GM10266 (cell line): ENCODE data around the gene IGF2BP1.
"Not testable (repeated sequence)": the region's sequence is repeated elsewhere in the genome, so short reads cannot be mapped to it uniquely, and the experiment has no call there.

Source experiments
- DNase-seq: peaks from one replicate; pipeline ENCODE4 v3.0.0; 2012; ENCODE audit errors: extremely low spot score
- CTCF ChIP-seq: IDR thresholded peaks from 2 replicates; pipeline ENCODE4 v1.5.1; 2012; ENCODE audit warnings: mild to moderate bottlenecking, low read depth; ENCODE audit not compliant: control insufficient read depth, insufficient read depth; ENCODE audit errors: missing control alignments

The IGF2BP1 gene

DNA sequence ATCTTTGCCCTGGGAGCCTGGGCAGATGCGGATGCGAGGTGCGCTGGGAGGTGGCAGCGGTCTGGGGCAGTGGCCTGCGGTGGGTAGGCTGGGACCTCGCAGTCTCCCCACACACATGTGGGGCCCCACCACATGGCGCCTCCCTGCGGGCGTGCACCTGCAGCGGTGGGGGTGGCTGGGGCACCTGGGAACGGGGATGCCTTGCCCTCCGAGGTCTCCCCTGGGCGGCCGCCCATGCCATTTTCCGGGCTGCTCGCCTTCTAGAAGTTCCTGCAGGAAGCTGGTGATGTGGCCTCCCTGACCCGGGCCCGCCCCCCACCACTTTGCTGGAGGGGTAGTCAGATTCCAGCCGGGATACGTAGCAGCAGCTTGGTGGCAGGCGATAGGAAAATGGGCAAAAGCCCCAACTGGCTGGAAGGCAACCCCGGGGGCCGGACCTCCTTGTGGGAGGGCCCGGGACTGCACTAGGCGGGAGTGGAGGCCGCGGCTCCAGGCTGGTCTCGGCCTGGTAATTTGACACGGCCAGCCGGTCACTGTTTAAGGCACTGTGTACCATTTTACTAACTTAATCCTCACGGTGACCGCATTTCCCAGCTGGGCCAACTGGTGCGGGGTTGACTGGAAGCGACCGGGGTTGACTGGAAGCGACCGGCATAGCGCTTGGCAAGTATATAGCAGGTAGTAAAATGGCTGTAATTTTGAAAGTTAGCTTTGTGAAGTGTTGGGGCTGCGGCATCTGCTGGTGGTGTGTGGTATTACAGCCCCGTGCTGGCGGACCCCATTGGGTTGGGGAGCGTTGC, 38.5 kb downstream of the IGF2BP1 start:
- DNase-seq = peak; percentile 64
- peak; percentile 76 for TF ChIP-seq CTCF

DNA sequence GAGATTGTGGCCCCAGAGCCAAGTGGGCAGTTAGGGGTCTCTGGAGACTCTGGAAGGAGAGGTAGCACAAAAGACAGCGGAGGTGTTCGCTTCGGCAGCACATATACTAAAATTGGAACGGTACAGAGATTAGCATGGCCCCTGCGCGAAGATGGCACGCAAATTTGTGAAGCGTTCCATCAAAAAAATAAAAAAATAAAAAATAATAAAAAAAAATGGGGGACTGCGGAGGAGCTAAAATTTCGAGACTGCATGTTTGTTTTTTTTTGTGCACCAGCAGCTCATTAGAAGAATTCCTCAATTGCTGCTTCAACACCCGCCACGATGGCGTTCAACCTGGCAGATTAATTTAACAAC, 39.1 kb downstream of the IGF2BP1 start:
- DNase-seq = no peak
- no peak for TF ChIP-seq CTCF

DNA sequence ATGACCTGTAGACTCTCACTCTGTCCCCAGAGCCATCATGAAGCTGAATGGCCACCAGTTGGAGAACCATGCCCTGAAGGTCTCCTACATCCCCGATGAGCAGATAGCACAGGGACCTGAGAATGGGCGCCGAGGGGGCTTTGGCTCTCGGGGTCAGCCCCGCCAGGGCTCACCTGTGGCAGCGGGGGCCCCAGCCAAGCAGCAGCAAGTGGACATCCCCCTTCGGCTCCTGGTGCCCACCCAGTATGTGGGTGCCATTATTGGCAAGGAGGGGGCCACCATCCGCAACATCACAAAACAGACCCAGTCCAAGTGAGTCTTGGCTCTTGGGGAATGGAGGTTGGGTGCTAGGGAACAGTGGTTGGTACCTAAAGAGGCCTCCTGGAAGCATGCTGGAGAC, 41.0 kb downstream of the IGF2BP1 start:
- DNase-seq = no peak
- no peak for TF ChIP-seq CTCF

DNA sequence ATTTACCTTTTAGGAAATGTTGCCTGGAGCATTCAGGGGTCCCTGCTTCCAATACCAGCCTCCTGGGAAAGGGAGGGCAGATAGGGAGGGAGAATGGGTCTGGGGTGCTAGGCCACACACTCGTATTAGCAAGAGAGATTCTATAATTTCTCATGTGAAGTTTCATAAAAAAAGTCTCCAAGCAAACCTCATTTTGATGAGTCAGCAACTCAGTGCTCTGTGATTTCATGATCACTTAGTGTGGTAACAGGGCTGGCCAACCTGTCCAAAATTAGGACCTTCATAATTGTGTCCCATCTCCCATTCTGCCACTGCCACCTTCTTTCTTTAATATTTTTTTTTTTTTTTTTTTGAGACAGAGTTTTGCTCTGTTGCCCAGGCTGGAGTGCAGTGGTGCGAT, 41.4 kb downstream of the IGF2BP1 start:
- no peak for TF ChIP-seq CTCF
- no peak for DNase-seq

- DNase-seq = not testable (repeated sequence)
Observed at GRCh38 chr17:49039518-49039917, 42.3 kb downstream of the IGF2BP1 start.

DNA sequence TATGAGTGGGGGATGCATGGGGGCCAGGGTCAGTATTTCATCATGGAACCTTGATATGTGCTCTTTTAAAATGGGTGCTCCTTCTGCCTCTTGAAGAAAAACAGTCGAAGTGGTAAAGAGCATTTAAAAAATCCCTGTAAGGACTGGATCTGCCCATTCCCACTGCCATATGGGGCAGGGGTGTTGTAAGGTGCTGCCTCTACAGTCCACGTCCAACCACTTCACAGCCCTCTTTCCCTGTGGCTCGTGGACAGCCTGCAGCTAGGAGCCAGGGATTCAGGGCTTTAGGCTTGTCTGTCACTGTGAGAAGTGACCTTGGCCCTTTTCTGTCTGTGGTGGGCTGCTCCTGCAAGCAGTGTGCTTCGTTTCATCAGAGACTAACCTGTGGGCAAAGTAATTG, 44.3 kb downstream of the IGF2BP1 start:
- no peak for DNase-seq
- TF ChIP-seq CTCF = no peak

DNA sequence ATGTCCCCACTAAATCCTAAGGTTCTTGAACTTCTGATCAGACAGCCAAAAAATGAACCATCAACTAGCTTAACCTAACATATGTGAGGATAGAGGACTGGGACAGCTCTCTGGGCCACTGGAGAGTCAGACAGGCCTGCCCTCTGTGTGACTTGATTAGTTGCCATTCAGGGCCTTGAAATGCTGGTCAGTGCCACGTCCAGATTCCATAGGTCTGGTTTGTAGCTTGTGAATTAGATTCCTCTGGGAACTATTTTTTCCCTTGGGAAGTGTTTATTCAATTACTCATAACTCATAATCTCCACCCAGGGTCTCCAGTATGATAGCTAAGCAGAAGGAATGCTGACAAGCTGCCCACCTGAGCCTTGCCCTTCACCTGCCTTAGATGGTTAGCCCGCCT, 48.2 kb downstream of the IGF2BP1 start:
- no peak for TF ChIP-seq CTCF
- no peak for DNase-seq

DNA sequence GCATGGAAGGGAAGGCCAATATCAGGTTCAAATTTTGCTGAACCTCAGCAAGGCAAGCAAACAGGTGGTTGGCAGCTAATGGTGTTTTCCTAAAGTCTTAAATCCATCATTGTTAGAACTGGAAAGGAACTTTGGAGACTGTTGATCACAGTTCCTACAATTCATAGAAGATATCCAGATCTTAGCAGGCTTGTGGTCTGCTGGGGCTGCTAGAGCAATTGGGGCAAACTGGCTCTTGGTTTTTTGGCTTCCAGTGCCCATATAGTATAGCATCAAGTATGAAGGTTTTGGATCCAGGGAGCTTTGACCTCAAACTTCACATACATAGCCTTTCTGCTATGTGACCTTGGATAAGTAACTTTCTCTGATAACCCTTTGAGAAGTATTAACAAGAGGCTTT, 49.7 kb downstream of the IGF2BP1 start:
- no peak for TF ChIP-seq CTCF

More for the DNA sequence above, 49.7 kb downstream of the IGF2BP1 start:
- DNase-seq = no peak
